Measurements from ENCODE around the gene PVALB.
A peak's percentile ranks its signal among the peaks of the same experiment; 100 is the strongest.

The PVALB gene

DNA sequence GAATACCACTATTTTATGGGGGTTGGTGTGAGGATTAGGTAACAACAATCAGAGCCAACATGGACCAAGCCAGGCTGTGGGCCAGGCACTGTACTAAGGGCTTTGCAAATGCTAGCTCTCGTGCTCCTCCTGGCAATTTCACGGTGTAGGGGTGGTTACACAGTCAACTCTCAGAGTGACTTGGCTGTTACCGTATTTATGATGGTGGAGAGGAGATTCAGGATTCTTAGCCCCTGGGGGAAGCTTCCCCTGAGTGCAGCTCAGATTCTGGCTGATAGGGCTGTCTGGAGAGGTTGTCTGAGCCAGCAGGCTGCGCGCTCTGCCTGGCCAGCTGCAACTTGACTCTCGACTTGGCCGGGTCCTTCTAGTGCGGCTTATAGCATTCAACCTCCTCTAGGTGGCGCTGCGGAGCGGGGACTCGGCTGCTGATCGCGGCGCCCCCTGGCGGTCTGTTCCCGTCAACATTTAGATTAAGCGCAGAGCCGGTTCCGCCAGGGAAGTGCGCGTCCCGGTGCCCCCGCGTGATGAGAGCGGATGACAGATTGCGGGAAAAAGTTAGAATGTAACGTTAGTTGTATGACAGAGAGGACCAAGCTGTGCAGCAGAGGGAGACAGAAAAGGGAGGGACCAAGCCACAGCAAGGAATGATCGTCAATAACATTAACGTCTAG is 39.4 kb upstream of the PVALB start:
- Mint-ChIP-seq H3K27ac (no peak overlapping the region), H3K4me1 (peaks cover 29% of the 10 kb centered on the region), H3K27me3 (no peaks in the 10 kb centered on the region), H3K36me3 (no peaks in the 10 kb centered on the region), H3K4me3 (peak overlapping the region; percentile 67), H3K9me3 (no peaks in the 10 kb centered on the region)
- DNase-seq (ENCODE audit: low spot score in 2 of 2) (peak; percentile 98 to 100), ATAC-seq (ENCODE audit: low read depth) (peak; percentile 39)

DNA sequence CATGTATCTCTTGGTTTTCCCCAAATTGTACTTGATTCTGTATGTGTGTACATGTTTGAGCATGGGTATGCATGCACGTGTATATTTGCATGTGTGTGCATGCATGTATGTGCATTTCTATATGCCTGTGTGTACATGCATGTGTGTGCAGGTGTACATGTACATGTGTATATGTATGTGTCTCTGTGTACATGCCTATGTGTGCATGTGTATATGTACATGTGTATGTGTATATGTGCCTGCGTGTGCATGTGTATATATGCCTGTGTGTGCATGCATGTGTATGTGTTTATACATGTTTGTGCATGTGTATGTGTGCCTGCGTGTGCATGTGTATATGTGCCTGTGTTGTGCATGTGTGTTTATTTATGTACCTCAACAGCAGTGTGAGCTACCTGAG is 38.6 kb upstream of the PVALB start:
- no peaks in the 10 kb centered on the region for H3K36me3 Mint-ChIP-seq

DNA sequence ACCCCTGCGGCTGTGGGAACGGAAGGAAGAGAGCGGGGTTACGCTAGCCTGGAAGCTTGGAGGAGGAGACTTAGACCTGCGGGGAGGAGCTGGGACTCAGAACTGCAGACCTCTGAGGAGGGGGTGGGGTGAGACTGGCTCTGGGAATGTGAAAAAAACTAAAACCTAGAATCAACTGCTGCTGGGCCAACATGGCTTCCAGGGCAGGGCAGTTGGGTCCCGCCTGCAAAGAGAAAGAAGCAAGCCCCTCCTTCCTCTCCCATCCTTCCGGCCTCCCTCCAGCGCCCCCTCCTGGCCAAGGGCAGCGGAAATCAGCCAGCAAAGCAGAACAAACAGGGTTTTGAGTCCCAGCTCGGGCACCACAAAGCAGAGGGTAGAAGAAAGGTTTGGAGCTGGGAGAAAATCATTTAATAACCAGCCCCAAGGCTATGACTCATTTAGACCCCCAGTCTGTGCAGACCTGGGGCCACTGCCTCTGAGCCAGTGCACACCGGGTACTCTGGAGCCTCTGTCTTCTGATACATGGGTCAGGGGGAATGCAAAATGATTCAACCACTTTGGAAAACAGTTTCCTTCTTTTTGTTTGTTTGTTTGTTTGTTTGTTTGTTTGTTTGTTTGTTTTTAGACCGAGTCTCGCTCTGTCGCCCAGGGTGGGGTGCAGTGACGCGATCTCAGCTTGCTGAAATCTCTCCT is 36.7 kb upstream of the PVALB start:
- peaks cover 10% of the 10 kb centered on the region for H3K27me3 Mint-ChIP-seq
- peak overlapping the region; percentile 31 for H3K27ac Mint-ChIP-seq
- H3K36me3 Mint-ChIP-seq: no peaks in the 10 kb centered on the region
- DNase-seq (ENCODE audit: low spot score in 2 of 2): peak; percentile 80 to 86
- no peaks in the 10 kb centered on the region for H3K9me3 Mint-ChIP-seq
- peak; percentile 74 for ATAC-seq (ENCODE audit: low read depth)
- H3K4me3 Mint-ChIP-seq: peak overlapping the region; percentile 61
- peaks cover 10% of the 10 kb centered on the region for H3K4me1 Mint-ChIP-seq

More for the DNA sequence above, 38.6 kb upstream of the PVALB start:
- Mint-ChIP-seq H3K27ac (no peak overlapping the region), H3K4me1 (peaks cover 26% of the 10 kb centered on the region), H3K27me3 (no peaks in the 10 kb centered on the region), H3K9me3 (no peaks in the 10 kb centered on the region), H3K4me3 (no peak overlapping the region)
- DNase-seq (ENCODE audit: low spot score in 2 of 2) (no peak), ATAC-seq (ENCODE audit: low read depth) (no peak)

DNA sequence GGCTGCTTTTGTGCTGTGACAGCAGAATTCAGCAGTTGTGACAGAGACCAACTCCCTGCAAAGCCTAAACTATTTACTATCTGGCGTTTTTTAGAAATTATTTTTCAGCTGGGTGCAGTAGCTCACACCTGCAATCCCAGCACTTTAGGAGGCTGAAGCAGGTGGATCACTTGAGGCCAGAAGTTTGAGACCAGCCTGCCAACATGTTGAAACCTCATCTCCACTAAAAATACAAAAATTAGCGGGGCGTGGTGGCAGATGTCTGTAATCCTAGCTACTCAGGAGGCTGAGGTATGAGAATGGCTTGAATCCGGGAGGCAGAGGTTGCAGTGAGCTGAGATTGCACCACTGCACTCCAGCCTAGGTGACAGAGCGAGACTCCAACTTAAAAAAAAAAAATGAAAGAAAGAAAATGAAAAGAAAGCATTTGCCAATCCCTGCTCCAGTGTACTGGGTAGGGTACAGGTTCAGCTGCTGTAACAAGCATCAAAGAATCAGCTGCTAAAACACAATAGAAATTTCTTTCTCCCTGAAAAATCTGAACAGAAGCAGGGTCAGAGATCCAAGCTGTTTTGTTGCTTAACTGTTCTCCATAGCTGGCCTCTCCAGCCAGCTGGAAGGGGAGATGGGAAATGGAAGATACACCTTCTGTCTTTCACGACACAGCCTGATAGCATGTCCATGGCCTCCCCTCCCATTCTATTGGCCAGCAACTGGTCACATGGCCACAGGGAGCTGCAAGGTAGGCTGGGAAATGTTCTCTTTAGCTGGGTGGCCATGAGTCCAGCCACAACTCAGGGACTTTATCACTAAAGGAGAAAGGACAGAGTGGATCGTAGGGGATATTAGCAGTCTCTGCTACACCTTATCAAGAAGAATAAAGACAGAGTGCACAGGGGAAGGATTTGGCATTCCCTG is 35.5 kb upstream of the PVALB start:
- no peak overlapping the region for H3K27ac Mint-ChIP-seq
- peaks cover 10% of the 10 kb centered on the region for H3K4me1 Mint-ChIP-seq
- ATAC-seq (ENCODE audit: low read depth): no peak
- no peak overlapping the region for H3K4me3 Mint-ChIP-seq
- H3K27me3 Mint-ChIP-seq: peaks cover 12% of the 10 kb centered on the region
- no peaks in the 10 kb centered on the region for H3K9me3 Mint-ChIP-seq
- no peaks in the 10 kb centered on the region for H3K36me3 Mint-ChIP-seq
- no peak for DNase-seq (ENCODE audit: low spot score in 2 of 2)

DNA sequence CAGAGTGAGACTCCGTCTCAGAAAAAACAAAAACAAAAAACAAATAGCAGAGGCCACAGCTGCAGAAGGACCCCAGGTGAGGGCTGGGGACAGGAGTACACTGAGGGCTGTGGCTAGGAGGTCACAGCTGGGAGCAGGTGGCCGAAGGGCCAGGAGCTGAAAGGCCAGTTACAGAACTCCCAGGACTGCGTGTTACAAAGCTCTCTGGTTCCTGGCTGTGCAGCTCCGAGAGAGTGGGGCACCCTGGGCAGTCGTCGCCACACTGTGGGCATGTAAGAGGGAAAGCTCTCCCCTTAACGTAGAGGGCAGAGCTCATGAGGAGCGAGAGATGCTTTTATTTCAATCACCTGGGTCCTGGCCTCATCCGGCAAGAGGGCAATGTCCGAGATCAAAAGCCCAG is 33.8 kb upstream of the PVALB start:
- H3K27ac Mint-ChIP-seq: no peak overlapping the region
- no peak for DNase-seq (ENCODE audit: low spot score in 2 of 2)

DNA sequence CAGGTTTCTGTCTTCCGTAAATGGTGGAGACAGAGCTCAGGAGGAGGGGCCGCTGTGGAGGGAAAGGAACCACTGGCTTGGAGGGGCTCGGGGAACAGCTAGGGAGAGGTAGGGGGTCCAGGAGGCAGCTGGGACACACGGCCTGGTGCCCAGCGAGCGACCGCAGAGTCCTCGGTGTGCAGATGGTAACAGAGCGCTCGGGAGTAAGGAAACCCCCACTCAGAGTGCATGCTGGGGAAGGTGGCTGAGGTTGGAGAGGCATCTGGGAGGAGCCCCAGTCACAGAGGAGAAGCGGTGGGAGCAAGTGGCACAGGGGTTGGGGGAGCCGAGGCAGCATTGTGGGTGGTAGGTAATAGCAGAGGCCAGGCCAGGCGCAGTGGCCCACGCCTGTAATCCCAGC is 33.2 kb upstream of the PVALB start:
- no peak overlapping the region for H3K27ac Mint-ChIP-seq
- no peak overlapping the region for H3K4me3 Mint-ChIP-seq
- ATAC-seq (ENCODE audit: low read depth) (no peak), DNase-seq (ENCODE audit: low spot score in 2 of 2) (no peak)
- no peaks in the 10 kb centered on the region for H3K36me3 Mint-ChIP-seq
- peaks cover 5% of the 10 kb centered on the region for H3K4me1 Mint-ChIP-seq
- H3K27me3 Mint-ChIP-seq: peaks cover 18% of the 10 kb centered on the region
- no peaks in the 10 kb centered on the region for H3K9me3 Mint-ChIP-seq

More for the DNA sequence above, 33.8 kb upstream of the PVALB start:
- Mint-ChIP-seq H3K4me1 (peaks cover 5% of the 10 kb centered on the region), H3K4me3 (no peak overlapping the region), H3K27me3 (peaks cover 17% of the 10 kb centered on the region), H3K36me3 (no peaks in the 10 kb centered on the region), H3K9me3 (no peaks in the 10 kb centered on the region)
- no peak for ATAC-seq (ENCODE audit: low read depth)

DNA sequence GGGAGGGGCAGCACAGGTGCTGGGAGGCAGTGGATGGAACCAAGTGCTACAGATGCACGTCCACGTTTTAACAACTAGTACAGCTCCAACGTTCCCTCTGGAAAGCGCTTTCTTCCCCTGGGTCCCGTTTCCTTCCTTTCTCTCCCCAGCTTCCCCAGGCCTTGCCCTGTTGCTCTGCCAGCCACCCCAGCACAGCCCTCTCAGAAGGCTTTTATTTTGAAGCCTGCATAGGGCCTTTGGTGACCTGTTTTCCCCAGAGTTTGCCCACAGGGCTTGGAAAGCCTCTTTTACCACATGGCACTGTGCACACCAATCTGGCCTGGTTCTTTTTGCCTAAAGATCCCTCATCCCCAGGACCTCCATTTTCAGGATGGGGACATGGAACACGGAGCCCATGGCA is 30.1 kb upstream of the PVALB start:
- H3K4me1 Mint-ChIP-seq: no peaks in the 10 kb centered on the region
- no peak overlapping the region for H3K4me3 Mint-ChIP-seq
- H3K36me3 Mint-ChIP-seq: no peaks in the 10 kb centered on the region
- no peak overlapping the region for H3K27ac Mint-ChIP-seq
- no peak for ATAC-seq (ENCODE audit: low read depth)
- H3K9me3 Mint-ChIP-seq: no peaks in the 10 kb centered on the region
- no peak for DNase-seq (ENCODE audit: low spot score in 2 of 2)
- peaks cover 28% of the 10 kb centered on the region for H3K27me3 Mint-ChIP-seq

DNA sequence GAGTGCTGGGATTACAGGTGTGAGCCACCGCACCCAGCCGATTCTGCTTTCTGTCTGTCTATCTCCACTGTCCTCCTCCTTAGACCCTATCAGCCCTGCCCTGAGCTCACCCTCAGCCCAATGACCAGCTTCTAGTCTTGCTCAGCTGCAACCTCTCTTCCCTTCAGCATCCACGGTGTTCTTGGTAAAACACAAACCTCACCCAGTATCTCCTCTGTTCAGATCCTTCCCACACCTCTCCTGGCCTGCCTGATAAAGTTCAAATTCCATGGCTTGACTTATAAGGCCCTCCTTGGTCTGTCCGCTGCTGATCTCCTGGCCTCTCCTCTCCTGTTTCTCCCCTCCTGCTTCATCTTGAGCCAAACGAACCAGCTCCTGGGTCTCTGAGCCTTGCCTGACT is 29.4 kb upstream of the PVALB start:
- no peak overlapping the region for H3K4me3 Mint-ChIP-seq
- peaks cover 29% of the 10 kb centered on the region for H3K27me3 Mint-ChIP-seq
- no peaks in the 10 kb centered on the region for H3K9me3 Mint-ChIP-seq
- no peaks in the 10 kb centered on the region for H3K4me1 Mint-ChIP-seq
- H3K36me3 Mint-ChIP-seq: no peaks in the 10 kb centered on the region
- H3K27ac Mint-ChIP-seq: no peak overlapping the region
- ATAC-seq (ENCODE audit: low read depth) (no peak), DNase-seq (ENCODE audit: low spot score in 2 of 2) (no peak)

DNA sequence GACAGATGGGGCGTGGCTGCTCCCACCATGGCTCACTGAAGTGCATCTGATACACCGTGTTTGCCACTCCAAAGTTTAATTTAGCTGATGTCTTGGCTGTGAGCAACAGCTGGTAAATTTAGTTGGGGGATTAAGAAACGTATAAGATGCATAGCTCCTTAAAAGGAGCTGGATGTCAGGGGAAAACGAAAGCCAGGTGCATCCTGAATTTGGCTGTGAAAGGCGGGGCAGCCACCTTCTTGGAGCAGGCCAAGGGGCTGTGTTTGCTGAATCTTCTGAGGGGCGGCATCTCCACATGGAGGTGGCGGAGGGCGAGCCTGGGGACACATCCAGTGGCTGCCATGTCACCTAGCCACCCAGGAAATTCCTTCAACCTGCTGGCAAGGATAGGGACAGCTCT is 23.3 kb upstream of the PVALB start:
- ATAC-seq (ENCODE audit: low read depth) (peak; percentile 15), DNase-seq (ENCODE audit: low spot score in 2 of 2) (no peak)
- Mint-ChIP-seq H3K9me3 (peaks cover 11% of the 10 kb centered on the region), H3K36me3 (peaks cover 6% of the 10 kb centered on the region), H3K27me3 (peaks cover 15% of the 10 kb centered on the region), H3K27ac (peak overlapping the region; percentile 79), H3K4me1 (peaks cover 12% of the 10 kb centered on the region), H3K4me3 (no peak overlapping the region)

DNA sequence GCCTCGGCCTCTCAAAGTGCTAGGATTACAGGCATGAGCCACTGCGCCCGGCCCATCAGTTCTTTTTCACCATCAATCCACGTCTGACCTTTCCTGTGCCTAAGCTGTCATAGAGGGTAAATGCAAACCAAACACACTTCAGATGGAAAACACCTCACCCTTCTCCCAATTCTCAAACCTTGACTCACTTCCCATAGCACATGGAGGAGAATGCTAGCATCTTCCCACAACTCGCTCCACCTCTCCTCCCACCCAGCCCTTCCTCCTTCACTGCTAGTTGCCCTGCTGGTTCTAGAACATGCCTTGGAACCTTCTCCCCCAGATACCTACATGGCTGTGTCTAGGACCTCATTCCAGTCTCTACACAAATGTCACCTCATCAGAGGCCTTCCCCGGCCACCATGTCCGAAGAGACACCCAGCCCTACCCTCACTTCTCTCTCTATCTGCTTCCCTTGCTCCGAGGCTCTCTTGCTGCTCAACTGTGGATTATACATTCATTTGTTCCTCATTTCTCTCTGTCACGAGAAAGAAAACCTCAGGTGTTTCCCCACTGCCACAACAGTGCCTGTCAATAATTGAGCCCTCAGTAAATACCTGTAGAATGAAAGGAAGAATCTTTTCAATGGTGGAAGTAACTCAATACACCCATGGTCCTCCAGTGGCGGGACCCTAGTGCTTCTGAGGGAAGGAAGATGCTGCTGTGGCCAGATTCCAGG is 22.7 kb upstream of the PVALB start:
- peak; percentile 97 for ATAC-seq (ENCODE audit: low read depth)
- peak in 1 of 2 donors; percentile 30 for DNase-seq (ENCODE audit: low spot score in 2 of 2)
- peaks cover 6% of the 10 kb centered on the region for H3K36me3 Mint-ChIP-seq
- H3K27ac Mint-ChIP-seq: peak overlapping the region; percentile 79
- peaks cover 12% of the 10 kb centered on the region for H3K4me1 Mint-ChIP-seq
- no peak overlapping the region for H3K4me3 Mint-ChIP-seq
- peaks cover 11% of the 10 kb centered on the region for H3K9me3 Mint-ChIP-seq
- H3K27me3 Mint-ChIP-seq: peaks cover 15% of the 10 kb centered on the region

DNA sequence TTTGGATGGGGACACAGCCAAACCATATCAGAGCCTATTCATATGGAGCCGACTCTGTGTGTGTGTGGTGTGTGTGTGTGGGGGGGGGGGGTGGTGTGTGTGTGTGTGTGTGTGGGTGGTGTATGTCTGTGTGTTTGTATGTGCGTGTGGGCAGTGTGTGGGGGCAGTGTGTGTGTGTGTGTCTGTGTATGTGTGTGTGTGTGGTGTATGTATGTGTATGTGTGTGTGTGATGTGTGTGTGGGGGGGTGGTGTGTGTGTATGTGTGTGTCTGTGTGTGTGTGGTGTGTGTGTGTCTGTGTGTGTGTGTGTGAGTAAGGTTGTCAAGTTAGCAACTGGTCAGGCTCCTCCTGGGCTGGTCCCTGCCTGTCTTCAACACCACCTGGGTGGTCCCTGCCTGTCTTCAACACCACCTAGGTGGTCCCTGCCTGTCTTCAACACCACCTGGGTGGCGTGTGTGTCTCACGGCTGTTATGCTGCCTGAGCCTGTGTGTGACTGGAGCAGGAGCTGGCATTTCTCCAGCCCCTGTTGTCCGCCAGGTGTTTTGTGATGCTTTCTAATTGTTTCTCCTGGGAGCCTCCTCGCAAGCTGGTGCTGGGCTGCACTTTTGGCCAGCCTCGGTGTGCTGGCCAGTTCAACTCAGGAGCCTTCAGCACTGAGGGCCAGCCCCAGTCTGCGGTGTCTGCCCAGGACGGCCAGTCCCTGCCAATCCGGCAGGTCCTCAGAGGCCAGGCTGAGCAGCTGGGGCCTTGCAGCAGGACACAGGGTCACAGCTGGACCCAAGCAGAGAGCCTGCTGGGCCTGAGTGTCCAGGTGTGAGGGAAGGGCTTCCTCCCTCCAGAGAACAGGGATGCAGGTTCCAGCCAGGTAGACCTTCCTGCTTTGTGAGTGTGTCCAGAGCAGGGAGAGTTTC is 21.5 kb upstream of the PVALB start:
- ATAC-seq (ENCODE audit: low read depth) (no peak), DNase-seq (ENCODE audit: low spot score in 2 of 2) (no peak)
- Mint-ChIP-seq H3K4me1 (peaks cover 13% of the 10 kb centered on the region), H3K9me3 (peaks cover 13% of the 10 kb centered on the region), H3K4me3 (no peak overlapping the region), H3K36me3 (peaks cover 10% of the 10 kb centered on the region), H3K27ac (peak overlapping the region; percentile 56), H3K27me3 (peaks cover 11% of the 10 kb centered on the region)

DNA sequence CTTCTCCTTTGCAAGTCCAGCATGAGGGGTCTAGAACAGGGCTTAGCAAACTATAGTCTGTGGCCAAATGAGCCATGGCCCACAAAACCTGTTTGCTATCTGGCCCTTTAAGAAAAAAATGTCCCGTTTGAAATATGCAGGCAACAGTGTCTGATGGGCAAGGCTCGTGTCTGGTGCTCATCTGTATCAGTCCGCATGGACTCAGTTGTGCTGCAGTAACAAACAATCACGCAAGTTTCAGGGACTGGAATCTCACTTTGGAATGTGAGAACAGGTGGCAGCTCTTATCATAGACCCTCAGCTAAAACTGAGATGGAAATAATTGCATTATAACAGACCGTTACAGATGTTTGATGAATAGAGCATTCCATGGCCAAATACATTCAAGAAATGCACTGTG is 19.1 kb upstream of the PVALB start:
- Mint-ChIP-seq H3K36me3 (peaks cover 15% of the 10 kb centered on the region), H3K27me3 (peaks cover 9% of the 10 kb centered on the region), H3K9me3 (peaks cover 18% of the 10 kb centered on the region), H3K4me3 (no peak overlapping the region), H3K4me1 (peaks cover 21% of the 10 kb centered on the region), H3K27ac (no peak overlapping the region)
- DNase-seq (ENCODE audit: low spot score in 2 of 2) (no peak), ATAC-seq (ENCODE audit: low read depth) (no peak)

DNA sequence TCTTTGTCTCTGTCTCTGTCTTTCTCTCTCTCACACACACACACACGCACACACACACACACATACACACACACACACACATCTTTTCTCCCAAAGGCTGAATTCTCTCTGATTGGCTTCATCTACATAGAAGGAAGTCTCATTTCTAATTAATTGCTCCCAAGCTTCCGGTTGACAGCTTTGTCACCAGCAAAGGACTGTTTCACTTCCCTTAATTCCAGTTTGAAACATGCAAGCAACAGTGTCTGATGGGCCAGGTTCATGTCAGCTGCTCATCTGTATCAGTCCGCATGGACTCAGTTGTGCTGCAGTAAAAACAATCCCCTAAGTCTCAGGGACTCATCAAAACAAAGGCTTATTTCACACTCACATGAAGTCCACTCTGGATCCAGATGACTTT is 16.2 kb upstream of the PVALB start:
- peak in 1 of 2 donors; percentile 24 for DNase-seq (ENCODE audit: low spot score in 2 of 2)
- no peak overlapping the region for H3K4me3 Mint-ChIP-seq
- H3K4me1 Mint-ChIP-seq: peaks cover 10% of the 10 kb centered on the region

More for the DNA sequence above, 16.2 kb upstream of the PVALB start:
- H3K27me3 Mint-ChIP-seq: peaks cover 15% of the 10 kb centered on the region
- H3K27ac Mint-ChIP-seq: peak overlapping the region; percentile 70
- ATAC-seq (ENCODE audit: low read depth): peak; percentile 97
- peaks cover 12% of the 10 kb centered on the region for H3K36me3 Mint-ChIP-seq
- peaks cover 13% of the 10 kb centered on the region for H3K9me3 Mint-ChIP-seq

Measured in memory B cell (primary cell).